ENCODE data around the gene CTRB1. TPM values are rescaled to one million over a fixed set of nuclear protein-coding genes. Genes with fewer than 3 reads are reported as not detected.
"Not testable (repeated sequence)": the region's sequence is repeated elsewhere in the genome, so short reads cannot be mapped to it uniquely, and the experiment has no call there.

CTRB1 gene
- total RNA-seq, 4 donors from 2014 or later: not detected

DNA sequence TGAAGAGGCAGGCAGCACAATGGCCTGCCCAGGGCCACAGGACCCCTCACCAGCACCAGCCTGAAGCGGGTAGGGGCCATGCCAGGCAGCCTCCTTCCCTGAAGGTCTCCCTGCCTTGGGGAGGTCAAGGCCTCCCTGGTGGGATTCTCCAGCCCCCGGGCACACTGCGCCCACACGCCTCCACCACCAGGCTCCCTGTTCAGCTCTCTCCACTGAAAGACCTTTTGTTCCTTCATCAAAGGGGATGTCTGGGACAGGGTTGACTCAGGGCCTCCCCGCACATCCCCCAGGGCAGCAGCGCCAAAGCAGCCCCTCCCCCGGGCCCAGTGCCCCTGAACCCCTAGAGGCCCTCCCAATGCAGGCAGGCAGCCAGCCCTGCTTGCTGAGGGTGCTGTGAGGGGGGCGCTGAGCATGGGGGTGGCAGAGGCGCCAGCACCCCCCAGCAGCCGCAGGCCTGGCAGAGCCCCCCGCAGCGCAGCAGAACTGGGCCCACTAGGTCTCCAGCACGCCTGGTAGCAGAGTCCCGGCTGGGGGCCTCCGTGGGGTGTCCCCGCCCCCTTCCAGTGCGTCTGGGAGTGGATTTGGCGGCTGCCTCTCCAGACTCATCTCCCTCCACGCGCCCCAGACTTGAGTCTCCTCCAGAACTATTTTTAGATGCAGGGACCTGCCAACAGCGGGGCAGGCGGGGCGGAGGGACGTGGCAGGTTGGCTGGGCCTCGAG is 19.5 kb downstream of the CTRB1 start:
- peak overlapping the region in 1 of 2 donors; percentile 12 for H3K4me3 ChIP-seq
- peak overlapping the region; percentile 18 to 91 (median 86) for H3K27ac ChIP-seq
- ATAC-seq: peak; percentile 85
- peaks cover 0 to 58% of the 10 kb centered on the region in 2 donors for H3K36me3 ChIP-seq
- TF ChIP-seq POLR2A (IDR thresholded peaks at IDR 0.05): no peak
- TF ChIP-seq POLR2AphosphoS5 (IDR thresholded peaks at IDR 0.05): peak; percentile 82
- no peaks in the 10 kb centered on the region for H3K27me3 ChIP-seq
- WGBS, 2 donors (ENCODE audit: low coverage in 1 of 2): 0% methylated on average over 2 of the region's 25 CpGs; no CpG with 5 or more reads in 1 of the 2 donors
- no peaks in the 10 kb centered on the region for H3K9me3 ChIP-seq
- peaks cover 5 to 82% (median 43%) of the 10 kb centered on the region in 3 donors for H3K4me1 ChIP-seq

DNA sequence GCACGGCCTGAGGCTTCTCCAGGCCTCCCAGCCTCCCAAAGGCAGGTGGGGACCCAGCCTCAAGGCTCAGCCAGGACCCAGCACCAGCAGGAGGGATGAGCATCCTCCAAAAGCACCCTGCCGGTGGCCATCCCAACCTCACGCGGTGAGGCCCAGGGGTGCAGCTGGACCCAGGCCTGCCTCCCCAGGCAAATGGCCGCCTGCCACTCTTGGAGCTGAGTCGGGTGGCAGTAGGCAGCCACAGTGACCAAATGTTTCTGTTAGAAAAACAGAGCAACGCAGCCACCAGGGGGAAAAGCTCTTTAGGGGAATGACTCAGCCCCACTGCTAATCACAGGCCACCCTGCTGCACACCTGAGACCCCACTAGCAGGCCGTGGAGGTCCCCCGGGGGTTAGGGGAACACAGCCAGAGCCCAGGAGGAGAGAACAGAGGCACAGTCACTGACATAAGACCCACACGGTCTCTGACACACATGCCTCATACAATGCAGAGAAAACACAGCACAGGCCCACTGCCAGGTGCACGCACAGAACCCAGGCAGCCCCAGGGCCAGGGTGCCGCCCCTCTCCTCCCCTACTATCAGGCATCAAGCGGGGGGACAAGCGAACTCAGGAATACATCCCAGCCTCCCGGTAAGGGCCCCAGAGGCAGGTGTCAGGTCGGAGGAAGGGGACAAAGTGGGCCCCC is 20.2 kb downstream of the CTRB1 start:
- TF ChIP-seq POLR2AphosphoS5 (IDR thresholded peaks at IDR 0.05): no peak
- no peak for TF ChIP-seq POLR2A (IDR thresholded peaks at IDR 0.05)
- TF ChIP-seq, protein P1, sequence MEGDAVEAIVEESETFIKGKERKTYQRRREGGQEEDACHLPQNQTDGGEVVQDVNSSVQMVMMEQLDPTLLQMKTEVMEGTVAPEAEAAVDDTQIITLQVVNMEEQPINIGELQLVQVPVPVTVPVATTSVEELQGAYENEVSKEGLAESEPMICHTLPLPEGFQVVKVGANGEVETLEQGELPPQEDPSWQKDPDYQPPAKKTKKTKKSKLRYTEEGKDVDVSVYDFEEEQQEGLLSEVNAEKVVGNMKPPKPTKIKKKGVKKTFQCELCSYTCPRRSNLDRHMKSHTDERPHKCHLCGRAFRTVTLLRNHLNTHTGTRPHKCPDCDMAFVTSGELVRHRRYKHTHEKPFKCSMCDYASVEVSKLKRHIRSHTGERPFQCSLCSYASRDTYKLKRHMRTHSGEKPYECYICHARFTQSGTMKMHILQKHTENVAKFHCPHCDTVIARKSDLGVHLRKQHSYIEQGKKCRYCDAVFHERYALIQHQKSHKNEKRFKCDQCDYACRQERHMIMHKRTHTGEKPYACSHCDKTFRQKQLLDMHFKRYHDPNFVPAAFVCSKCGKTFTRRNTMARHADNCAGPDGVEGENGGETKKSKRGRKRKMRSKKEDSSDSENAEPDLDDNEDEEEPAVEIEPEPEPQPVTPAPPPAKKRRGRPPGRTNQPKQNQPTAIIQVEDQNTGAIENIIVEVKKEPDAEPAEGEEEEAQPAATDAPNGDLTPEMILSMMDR (IDR thresholded peaks at IDR 0.05): peak in 2 of 4 experiments; percentile 36 to 45
- no peaks in the 10 kb centered on the region for H3K27me3 ChIP-seq
- peak overlapping the region; percentile 18 to 91 (median 86) for H3K27ac ChIP-seq
- peaks cover 5 to 82% (median 44%) of the 10 kb centered on the region in 3 donors for H3K4me1 ChIP-seq
- H3K4me3 ChIP-seq: no peak overlapping the region
- WGBS, 2 donors (ENCODE audit: low coverage in 1 of 2): 16% methylated on average over 4 of the region's 16 CpGs; no CpG with 5 or more reads in 1 of the 2 donors
- peaks cover 0 to 55% of the 10 kb centered on the region in 2 donors for H3K36me3 ChIP-seq
- no peaks in the 10 kb centered on the region for H3K9me3 ChIP-seq
- ATAC-seq: peak; percentile 30

DNA sequence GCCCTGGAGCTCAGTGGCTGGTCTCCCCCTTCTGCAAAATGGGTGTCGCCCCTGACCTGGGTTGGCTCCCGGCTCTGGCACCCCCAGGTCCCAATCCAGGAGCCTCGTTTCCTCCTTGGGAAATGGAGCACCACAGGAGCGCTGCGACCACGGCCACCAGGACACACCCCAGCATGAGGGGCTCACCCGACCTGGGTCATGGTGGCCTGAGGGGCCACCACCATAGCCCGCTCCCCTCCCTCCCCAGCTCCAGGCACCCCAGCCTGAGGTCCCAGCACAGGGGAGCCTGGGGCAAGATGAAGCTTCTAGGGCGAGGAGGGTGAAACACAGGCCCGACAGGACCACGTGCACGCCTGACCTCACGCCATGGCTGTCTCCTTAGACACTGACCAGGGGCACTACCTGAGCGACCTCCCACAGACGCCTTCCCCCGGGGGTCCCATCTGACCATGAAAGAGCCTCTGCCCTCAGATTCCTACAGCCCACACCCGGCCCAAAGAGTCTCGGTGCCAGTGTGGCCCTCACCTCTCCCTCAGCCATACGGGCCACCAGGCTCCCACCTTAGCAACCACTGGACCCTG is 20.8 kb downstream of the CTRB1 start:
- H3K9me3 ChIP-seq: no peaks in the 10 kb centered on the region
- no peaks in the 10 kb centered on the region for H3K27me3 ChIP-seq
- 41% methylated on average over 4 of the region's 19 CpGs; no CpG with 5 or more reads in 1 of the 2 donors for WGBS, 2 donors (ENCODE audit: low coverage in 1 of 2)
- peak overlapping the region; percentile 18 to 91 (median 86) for H3K27ac ChIP-seq
- no peak for ATAC-seq
- peaks cover 5 to 82% (median 44%) of the 10 kb centered on the region in 3 donors for H3K4me1 ChIP-seq
- H3K36me3 ChIP-seq: peaks cover 0 to 51% of the 10 kb centered on the region in 2 donors
- H3K4me3 ChIP-seq: no peak overlapping the region
- no peak for TF ChIP-seq POLR2A (IDR thresholded peaks at IDR 0.05)
- TF ChIP-seq, protein P1 (IDR thresholded peaks at IDR 0.05): no peak
- no peak for TF ChIP-seq EP300 (IDR thresholded peaks at IDR 0.05)
- no peak for TF ChIP-seq POLR2AphosphoS5 (IDR thresholded peaks at IDR 0.05)

DNA sequence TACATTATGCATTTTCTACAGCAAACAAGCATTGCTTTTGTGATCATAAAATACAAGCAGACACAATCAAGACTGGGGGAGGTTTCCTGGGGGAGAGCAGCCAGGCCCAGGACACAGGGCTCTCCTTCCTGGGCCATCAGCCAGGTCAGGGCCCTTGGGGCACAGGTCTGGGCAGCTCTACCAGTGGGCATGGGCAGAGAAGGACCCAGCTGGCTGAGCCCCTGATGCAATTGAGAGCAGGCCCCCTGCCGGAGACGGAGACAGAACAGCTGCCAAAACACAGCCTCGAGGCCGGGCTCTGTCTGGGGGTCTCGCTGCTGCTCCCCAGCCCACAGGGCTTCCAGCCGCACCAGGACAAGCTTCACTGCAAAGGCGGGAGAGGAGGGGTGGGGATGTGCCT is 21.8 kb downstream of the CTRB1 start:
- H3K27ac ChIP-seq: peak overlapping the region in 2 of 4 donors; percentile 44 to 87
- WGBS, 2 donors (ENCODE audit: low coverage in 1 of 2): 100% methylated on average over 1 of the region's 7 CpGs; no CpG with 5 or more reads in 1 of the 2 donors

DNA sequence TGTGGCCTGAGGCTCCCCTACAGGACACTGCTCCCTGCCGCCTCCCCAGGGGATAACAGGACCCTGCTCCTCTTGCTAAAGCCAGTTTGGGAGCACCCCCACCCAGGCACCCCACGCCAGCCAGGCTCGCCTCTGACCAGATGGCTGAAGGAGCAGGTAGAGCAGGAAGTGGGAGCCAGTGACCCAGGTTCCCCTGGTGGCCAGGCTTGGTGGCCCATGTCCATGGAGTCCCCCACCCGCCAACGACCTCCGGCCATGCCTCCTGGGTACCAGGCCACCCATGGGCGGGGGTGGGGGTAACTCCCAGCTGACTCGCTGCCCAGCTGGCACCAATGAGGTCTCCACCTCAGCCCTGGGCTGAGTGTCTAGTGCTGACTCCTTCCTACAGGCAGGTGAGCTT is 22.6 kb downstream of the CTRB1 start:
- Histone ChIP-seq H3K27me3 (no peaks in the 10 kb centered on the region), H3K9me3 (no peaks in the 10 kb centered on the region), H3K4me1 (peaks cover 17 to 90% (median 62%) of the 10 kb centered on the region in 3 donors), H3K27ac (peak overlapping the region in 3 of 4 donors; percentile 12 to 95 (median 24)), H3K4me3 (no peak overlapping the region), H3K36me3 (peaks cover 0 to 33% of the 10 kb centered on the region in 2 donors)
- TF ChIP-seq, protein P1 (IDR thresholded peaks at IDR 0.05): no peak
- TF ChIP-seq POLR2AphosphoS5 (IDR thresholded peaks at IDR 0.05) (no peak), POLR2A (IDR thresholded peaks at IDR 0.05) (no peak), EP300 (IDR thresholded peaks at IDR 0.05) (no peak)
- no peak for ATAC-seq
- 100% methylated on average over 1 of the region's 8 CpGs; no CpG with 5 or more reads in 1 of the 2 donors for WGBS, 2 donors (ENCODE audit: low coverage in 1 of 2)

More for the DNA sequence above, 21.8 kb downstream of the CTRB1 start:
- H3K9me3 ChIP-seq, H3K27me3 ChIP-seq, ATAC-seq, H3K4me3 ChIP-seq: not testable (repeated sequence)
- peaks cover 0 to 41% of the 10 kb centered on the region in 2 donors for H3K36me3 ChIP-seq
- H3K4me1 ChIP-seq: peaks cover 12 to 85% (median 54%) of the 10 kb centered on the region in 3 donors

All from gastroesophageal sphincter (tissue), 4 donors.